NCI-H748 (cell line): ENCODE measurements around the gene DNAJA4.

Source experiments
- DNase-seq: peaks from one replicate; lab custom pipeline; 2025; ENCODE audit not compliant: unreplicated experiment; lab: John Stamatoyannopoulos, UW

DNAJA4 gene

DNA sequence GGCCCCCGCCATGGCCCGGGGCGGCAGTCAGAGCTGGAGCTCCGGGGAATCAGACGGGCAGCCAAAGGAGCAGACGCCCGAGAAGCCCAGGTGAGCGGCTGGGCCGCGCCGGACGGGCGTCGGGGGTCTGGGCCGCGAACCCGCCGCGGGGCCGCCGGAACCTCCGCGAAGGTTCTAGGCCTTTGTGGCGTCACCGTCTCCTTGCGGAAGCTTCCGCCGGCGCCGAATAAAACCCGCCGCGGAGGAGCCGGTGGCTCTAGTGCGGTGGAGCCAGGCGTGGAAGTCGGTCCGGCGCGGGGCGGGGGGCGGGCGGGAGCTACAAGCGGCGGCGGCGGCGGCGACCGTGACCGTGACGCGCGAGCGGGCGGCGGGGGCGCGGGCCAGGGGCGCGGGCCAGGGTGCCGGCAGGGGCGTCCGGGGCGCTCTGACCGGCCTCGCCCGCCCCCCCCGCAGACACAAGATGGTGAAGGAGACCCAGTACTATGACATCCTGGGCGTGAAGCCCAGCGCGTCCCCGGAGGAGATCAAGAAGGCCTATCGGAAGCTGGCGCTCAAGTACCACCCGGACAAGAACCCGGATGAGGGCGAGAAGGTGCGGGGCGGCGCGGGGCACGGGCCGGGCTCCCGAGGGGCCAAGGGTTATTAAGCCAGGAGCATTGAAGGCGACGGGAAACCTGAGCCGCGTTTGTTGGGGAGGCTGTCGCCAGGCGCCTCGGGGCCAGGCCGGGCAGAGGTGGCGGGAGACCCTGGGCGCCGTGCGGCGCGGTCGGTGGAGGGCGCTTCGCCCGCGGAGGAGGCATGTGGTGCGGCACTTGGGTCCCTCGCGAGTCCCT lies at the start of gene DNAJA4:
TSS of gene DNAJA4 (plus strand) at position 259 of the 833 bp plus-strand sequence. CDS start at position 461, 202 bp downstream.
- peak; percentile 43 for DNase-seq

DNA sequence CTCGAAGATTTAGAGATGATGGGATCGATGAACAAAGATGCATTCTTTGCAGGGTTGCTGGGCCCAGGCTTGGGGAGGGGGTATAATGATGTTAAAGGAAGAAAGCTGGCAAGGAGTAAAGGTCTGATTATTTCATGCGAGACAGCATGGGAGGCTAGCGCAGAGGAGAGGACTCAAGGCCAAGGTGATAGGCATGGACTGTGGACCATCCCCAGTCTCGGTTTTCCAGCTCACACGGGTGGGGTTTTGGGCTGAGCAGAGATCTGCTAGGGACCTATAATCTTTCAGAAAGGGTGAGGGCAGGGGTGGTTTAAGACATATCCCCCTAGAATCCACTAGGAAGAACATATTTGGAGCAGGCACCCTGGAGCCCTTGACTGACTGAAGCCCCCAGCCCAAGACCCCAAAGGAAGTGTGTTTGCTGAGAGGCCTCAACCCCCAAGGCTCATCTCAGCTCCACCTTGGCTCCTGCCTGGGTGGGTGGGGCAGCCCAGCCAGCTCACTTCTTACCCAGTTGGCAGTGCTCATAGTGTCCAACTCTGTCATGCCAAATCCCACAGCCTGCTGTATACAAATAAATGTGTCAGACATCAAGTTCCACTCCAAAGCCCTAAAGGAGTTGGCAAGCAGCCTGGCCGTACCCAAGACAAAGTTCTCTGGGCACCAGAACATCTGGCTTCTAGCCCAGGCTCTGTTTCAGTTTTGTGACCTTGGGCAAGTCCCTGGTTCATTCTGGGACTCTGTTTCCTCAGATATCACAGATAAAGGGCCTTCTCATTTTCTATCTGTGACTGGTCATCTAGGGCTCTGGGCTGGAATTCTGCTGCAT lies 47.9 kb upstream of the DNAJA4 start:
- DNase-seq: no peak

DNA sequence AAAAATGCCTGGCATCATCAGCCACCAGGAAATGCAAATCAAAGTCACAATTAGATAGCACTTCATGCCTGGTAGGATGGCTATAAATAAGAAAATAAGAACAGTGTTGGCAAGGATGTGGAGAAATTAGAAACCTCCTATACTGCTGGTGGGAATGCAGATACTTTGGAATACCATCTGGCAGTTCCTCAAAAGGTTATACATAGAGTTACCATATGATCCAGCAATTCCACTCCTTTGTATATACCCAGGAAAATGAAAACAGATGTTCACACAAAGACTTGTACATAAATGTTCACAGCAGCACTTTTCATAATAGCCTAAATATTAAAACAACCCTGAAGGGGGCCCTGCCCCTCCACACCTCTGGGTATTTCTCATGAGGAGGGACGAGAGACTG lies 43.6 kb upstream of the DNAJA4 start:
- DNase-seq: no peak

DNA sequence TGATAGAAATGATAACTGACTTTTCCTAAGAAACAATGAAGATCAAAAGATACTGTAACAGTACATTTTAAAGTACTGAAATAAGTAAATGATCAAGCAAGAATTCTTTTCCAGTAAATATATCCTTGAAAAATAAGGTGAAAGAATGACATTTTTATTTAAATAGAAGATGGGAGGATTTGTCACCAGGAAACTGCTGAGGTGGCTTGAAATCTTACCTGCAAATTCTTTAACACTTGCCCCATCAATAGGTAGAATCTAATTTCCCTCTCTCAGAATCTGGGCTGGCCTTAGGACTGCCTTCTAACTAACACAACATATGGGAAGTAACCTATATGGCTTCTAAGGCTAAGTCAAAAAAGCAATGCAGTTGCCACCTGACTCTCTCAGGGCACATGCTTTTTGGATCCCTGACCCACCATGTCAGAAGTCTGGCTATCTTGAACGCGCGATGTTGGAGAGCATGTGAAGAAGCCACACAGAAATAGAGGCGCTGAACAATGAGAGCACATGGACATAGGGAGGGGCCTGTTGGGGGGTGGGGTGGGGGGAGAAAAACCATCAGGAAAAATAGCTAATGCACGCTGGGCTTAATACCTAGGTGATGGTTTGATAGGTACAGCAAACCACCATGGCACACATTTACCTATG lies 41.5 kb upstream of the DNAJA4 start:
- no peak for DNase-seq

DNA sequence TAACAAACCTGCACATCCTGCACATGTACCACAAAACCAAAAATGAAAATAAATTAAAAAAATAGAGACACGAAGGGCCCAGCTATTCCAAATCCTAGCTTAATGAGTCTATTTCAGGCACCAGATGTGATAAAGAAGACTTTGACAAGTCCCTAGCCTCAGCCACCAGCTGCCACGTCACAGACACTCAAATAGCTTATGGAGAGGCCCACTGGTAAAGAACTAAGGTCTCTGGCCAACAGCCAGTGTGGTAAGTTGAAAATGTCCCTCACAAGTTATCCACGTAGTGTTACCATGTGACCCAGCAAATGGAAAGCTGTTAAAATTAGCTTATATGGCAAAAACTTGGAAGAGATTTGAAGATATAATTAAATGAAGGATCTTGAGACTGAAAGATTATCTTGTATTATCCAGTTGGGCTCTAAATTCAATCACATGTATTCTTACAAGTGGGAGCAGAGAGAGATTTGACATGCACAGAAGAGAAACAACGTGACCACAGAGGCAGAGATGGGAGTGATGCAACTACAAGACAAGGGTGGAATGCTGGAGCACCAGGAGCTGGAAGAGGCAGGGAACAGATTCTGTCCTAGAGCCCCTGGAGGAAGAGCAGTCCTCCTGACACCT lies 40.9 kb upstream of the DNAJA4 start:
- DNase-seq: no peak

DNA sequence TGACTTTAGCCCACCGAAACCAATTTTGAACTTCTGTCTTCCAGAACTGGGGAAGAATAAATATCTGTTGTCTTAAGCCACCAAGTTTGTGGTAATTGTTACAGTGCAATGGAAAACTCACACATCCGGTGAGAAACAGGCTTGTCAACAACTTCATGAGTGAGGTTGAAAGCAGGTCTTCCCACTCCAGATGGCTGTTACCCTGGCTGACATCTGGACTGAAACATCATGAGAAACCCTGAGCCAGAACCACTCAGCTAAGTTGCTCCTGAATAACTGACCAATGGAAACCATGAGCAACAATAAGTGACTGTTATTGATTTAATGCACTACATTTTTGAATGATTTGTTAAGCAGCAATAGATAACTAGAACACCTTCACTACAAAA lies 40.3 kb upstream of the DNAJA4 start:
- no peak for DNase-seq

DNA sequence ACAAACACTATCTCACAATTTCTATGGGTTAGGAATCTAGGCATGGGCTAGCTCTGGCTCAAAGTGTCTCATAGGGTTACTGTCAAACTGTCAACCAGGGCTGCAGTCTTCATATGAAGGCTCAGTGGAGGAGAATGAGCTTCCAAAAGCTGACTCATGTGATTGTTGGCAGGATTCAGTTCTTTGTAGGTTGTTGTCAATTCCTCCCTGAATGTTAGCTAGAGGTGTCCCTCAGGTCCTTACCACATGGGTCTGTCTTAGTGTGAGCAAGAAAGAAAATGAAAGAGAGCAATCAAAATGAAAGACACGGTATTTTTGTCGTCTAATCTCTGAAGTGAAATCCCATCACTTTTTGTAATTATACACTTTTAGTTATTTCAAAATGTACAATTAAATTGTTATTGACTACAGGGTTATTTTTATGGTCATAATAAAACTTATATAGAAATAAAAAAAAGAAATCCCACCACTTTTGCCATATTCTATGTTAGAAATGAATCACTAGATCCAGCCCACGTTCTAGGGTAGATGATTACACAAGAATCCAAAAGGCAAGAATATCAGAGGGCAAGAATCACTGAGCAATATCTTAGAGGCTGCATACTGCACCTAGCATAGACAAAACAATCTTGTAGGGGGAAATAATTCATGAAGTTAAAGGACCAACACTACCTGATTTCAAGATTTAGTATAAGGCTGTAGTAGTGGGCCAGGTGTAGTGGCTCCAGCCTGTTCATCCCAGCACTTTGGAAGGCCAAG lies 38.4 kb upstream of the DNAJA4 start:
- no peak for DNase-seq

DNA sequence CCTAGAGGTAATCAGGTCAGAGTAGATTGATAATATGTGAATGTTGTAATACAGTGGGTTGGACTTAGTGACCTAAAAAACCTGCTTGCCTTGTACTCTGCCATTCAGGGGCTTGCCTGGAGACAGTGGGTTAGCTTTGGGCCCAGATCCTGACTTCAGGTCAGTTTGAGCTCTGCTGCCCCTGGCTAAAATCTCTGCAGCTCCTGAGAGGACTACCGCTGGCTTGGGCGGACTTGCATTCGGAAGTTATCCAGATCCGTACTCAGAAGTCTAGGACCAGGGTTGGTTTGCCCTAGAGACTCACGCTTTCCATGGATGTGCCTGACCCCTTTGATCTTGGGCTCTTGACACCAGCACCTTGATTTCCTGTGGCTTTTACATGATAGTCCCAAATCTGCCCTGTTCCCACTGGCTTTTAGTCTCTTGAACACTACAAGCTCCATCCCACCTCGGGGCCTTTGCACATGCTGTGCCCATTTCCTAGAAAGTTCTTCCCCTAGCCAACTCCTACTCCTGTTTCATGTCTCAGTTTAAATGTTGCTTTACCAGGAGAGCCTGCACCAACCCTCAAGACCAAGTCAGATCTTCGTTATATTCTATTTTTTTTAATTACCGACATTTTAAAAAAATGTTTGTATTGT lies 35.9 kb upstream of the DNAJA4 start:
- DNase-seq: no peak

DNA sequence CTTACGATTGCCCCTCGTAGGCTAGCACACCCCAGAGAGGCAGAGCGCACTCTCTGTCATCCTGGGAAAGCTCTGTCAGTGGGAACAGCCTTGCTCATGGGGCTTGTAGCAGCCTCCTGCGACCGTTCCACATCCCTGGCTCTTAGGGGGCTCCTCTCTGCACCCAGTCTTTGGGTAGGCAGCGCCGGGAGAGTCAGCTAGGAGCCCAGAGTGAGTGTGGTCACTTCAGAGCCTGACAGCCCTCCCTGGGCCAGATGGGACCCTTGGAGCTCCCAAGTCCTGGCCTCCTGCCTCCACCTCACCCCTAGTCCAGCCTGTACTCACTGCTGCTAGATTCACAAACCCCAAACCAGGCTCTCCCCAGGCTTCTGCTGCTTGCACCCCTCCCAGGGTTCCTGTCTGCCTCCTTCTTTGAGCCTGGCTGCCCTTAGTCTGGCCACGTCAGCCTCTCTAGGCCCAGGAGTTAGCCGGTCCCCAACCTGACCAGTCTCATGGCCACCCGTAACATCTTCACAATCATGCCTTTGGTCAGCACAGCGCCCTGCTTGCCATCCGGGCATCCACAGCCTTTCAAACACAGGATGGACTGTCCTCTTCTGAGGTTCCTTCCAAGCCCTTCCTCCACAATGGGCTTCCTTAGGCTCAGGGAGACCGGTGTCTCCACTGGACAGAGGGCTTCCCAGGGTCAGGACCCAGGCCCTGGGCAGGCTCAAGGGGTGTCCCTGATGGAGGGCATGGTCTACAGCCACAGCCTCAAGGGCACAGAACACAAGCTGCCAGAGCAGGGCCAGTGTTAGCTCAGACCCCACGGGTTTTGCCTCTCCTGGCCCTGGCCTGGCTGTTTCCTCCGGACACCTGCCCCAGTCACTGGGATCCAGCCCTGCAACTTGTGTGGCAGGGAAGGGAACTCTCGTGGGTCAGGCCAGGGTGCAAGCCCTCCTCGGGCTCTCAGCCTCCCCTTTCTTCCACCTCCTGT lies 34.6 kb upstream of the DNAJA4 start:
- no peak for DNase-seq

DNA sequence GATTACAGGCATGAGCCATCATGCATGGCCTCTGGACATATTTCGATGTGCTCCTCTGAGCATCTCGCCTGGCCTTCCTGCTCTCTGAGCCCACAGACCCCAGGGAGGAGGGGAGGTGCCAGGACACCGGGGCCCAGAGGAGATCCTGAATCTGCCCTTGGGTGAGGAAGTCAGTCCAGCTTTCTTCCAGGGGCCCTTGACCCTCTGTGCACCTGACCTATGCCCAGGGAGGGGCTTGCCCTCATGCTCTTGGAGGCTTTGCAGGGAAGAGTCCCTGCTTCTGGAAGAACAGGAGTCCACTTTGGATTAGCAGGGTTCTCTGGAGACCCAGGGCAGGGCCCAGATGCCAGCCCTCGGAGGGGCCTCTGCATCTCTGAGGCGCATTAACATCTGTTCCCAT lies 31.4 kb upstream of the DNAJA4 start:
- no peak for DNase-seq

DNA sequence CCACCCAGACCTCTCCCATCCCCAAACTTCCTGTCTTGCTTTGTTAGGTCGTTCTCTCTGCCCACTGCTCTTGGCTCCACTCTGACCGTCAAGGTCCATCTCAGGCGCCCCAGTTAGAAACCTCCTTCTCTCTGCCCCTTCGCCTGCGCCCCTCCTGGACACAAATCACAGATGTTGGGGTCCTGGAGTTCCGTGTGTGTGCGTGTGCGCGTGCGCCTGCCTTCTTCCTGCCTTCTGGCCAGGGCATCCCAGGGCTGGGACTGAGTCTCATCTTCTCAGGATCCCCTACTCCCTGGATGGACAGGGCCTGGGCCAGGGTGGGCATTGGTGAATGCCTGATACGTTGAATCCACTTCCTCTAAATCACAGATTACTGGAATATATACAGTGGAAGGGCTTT lies 30.9 kb upstream of the DNAJA4 start:
- no peak for DNase-seq

DNA sequence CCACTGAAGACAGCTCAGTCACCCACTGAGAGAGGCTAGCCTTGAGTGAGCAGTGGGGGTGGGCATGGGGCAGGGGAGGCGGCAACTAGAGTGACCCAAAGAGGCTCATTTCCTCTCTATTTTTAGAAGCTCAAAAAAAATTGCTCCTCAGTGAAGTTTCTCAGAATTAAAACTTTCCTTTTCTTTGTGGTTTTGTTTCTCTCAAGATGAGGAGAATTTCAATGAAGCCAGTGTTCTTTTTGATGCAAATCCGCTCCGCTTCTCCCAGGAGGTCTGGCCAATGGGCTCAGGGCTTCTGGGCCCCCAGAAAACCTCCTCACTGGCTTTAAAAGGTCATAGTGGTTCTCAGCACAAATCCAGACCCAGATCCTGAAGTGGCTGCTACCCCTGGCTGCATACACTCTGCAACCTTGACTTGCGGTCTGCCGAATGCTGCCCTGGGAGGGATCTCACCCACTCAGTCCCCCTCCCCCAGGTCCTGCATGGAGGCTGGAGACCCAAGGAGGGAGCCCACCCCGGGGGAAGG lies 29.8 kb upstream of the DNAJA4 start, which contains the start of gene ACSBG1:
TSS of gene ACSBG1 (minus strand) at position 51 of the 526 bp plus-strand sequence. CDS start 64 bp downstream, outside the sequence.
- DNase-seq: no peak

DNA sequence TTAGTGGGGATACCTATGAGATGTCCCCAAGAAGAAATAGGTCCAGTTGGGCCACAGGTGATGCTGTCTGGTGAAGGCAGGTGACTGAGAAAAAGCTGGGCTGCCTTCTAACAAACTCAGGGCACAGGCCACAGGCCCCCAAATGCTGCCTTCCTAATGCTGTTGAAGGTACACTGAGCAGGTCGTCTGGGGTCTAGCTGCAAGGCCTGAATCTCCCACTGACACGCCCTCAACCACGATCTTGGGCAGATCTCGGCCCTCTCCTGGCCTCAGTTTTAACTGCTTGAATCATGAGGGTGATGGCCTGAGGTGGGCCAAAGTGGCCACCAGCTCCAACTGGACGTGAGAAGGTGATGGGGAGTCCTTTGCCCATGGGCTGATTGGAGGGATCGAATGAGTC lies 27.9 kb upstream of the DNAJA4 start:
- DNase-seq: no peak

DNA sequence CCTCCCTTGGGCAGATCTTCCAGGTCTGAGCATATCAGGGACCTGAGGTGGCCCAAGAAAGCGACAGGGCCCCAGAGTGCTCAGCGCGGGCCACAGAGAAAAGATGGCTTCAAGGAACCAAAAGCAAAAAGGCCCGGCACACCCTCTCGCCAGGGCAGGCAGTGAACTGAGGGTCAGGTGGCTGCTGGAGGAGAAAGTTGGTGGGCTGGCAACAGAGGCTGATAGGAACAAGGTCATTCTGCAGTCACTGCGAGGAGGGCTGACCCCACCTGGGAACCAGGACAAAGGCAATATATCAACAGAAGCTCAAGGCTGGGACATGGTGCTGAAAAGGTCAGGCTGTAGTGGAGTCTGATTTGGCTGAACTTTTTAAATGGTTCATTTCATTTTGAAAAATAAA lies 27.2 kb upstream of the DNAJA4 start:
- no peak for DNase-seq

DNA sequence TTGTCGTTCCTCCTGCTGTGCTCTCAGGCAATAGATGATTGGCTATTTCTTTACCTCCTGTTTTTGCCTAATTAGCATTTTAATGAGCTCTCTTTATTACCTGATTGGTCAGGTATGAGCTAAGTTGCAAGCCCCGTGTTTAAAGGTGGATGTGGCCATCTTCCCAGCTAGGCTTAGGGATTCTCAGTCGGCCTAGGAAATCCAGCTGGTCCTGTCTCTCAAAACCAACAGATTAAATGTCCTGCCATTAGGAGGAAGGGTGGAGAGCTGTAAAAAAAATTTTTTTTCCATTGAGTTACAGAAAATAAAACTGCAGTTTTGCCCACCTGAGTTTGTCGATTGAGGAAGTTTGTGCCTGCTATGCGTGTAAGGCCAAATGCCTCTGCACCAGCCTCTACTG lies 24.6 kb upstream of the DNAJA4 start:
- DNase-seq: no peak

DNA sequence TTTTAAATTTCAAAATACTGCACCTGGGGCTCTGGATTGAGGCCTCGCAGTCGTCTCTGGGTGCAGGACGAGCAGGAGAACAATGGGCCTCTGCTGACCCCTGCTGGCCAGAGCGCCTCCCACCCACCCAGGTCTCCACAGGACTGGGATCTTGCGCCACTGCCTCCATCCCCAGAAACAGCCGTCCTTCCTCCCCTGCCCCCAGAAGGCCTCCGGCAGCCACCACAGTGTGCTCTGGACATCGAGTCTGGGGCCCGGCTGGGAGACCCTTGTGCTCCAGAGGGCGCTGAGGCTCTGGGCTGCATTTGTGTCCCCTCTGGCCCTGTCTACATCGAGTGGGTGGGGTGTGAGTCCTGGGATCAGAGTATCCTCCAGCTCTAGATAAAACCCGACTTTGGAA lies 23.3 kb upstream of the DNAJA4 start:
- DNase-seq: peak; percentile 47

DNA sequence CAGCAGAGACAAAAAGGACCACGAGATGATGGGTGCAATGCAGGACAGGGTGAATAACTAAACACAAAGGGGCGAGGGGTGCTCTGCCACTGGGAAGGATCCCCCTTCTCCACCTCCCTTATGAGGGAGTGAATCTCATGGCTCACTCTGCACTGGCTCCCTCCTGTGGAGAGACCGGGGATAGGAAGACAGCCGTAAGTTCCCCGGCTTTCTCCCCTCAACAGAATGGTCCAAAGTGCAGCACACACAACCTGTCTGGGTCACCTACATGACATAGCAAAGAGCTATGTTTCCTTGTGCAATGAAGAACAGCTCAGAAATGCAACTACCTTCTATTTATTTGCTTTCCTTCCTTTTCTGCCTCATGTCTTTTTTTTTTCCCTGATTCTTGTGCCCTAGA lies 22.2 kb upstream of the DNAJA4 start:
- peak; percentile 25 for DNase-seq

DNA sequence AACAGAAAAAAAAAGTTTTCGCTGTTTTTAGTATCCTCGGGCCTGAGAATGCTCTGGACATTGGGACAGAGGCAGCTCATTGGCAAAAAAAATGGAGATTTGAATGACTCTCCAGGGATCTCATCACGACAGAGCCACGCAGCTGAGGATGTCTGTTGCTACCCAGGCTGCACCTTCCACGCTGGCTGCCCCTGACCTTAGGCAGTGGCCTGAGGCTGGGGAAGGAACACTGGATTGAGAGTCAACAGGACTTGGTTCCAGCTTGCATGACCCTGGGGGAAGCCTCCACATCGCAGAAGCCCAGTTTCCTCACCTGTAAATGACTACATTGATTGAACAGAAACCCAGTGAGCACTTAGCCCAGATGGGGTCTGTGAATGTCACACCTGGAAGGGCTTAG lies 21.3 kb upstream of the DNAJA4 start:
- DNase-seq: no peak
